ENCODE results near the gene RIPK4. TPM values are rescaled to one million over a fixed set of nuclear protein-coding genes. Genes with fewer than 3 reads are reported as not detected.
A peak's percentile ranks its signal among the peaks of the same experiment; 100 is the strongest.
"Not testable (repeated sequence)": the region's sequence is repeated elsewhere in the genome, so short reads cannot be mapped to it uniquely, and the experiment has no call there.

The RIPK4 gene
- total RNA-seq, 1 donor from 2014 or later: 10.9 TPM

DNA sequence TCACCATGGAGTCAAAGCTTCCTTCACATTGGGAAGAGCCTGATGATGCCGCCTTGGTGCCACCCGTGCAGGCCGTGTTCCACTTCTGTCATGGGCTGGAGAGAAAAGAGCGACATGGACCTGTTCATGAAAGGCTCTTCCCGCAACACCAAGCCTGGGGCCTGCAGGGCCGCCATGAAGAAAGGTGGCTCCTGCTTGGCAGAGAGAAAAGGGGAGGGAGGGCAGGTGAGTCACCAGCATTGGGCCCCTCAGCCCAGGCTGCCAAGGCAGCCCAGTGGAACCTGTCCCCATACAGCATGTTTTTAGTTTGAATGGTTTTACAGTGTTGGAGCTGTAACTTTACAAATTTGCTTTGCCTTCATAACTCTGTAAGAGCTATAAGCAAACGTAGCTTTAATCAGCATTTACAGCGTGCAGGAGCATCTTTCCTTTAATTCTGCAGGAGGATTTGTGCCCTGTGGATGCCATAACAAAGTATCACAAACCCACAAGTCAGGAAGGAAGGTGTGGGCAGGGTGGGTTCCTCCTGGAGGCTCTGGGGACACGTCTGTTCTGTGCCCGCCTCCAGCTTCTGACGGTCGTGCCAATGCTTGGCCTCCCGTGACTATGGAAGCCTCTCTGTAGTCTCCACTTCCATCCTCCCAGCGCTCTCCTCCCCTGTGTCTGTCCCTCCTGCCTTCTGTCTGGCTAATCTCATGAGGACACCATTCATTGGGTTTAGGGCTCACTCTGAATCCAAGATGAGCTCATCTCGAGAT, 49.1 kb downstream of the RIPK4 start:
- H3K4me1 ChIP-seq: no peaks in the 10 kb centered on the region
- TF ChIP-seq, protein P1, sequence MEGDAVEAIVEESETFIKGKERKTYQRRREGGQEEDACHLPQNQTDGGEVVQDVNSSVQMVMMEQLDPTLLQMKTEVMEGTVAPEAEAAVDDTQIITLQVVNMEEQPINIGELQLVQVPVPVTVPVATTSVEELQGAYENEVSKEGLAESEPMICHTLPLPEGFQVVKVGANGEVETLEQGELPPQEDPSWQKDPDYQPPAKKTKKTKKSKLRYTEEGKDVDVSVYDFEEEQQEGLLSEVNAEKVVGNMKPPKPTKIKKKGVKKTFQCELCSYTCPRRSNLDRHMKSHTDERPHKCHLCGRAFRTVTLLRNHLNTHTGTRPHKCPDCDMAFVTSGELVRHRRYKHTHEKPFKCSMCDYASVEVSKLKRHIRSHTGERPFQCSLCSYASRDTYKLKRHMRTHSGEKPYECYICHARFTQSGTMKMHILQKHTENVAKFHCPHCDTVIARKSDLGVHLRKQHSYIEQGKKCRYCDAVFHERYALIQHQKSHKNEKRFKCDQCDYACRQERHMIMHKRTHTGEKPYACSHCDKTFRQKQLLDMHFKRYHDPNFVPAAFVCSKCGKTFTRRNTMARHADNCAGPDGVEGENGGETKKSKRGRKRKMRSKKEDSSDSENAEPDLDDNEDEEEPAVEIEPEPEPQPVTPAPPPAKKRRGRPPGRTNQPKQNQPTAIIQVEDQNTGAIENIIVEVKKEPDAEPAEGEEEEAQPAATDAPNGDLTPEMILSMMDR (IDR thresholded peaks at IDR 0.05): no peak
- no peak overlapping the region for H3K27ac ChIP-seq
- no peaks in the 10 kb centered on the region for H3K9me3 ChIP-seq
- DNase-seq (peak; percentile 68), ATAC-seq (peak; percentile 63)
- intact Hi-C loops (cut with DNase I): no loop called here
- no peaks in the 10 kb centered on the region for H3K36me3 ChIP-seq
- H3K27me3 ChIP-seq: peaks cover 27% of the 10 kb centered on the region
- no peak overlapping the region for H3K4me3 ChIP-seq

DNA sequence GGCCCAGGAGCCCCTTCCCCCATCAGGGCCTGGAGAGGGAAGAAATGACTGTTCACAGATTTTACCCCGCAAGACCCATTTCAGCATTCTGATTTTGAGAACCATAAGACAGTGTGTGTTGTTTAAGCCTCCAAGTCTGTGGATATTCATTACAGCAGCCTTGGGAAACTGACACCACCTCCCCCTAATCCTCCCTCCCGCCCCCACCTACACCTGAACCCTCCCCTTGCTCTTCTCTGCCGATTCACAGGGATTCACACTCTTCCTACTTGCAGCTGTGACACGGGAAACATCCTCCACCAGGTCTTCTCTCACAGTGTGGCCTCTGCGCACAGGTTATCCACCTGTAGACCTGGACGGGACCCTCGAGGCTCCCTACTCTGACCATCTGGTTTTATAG, 50.1 kb downstream of the RIPK4 start:
- Histone ChIP-seq H3K4me3 (no peak overlapping the region), H3K4me1 (no peaks in the 10 kb centered on the region), H3K27me3 (peaks cover 35% of the 10 kb centered on the region), H3K27ac (no peak overlapping the region), H3K9me3 (no peaks in the 10 kb centered on the region), H3K36me3 (no peaks in the 10 kb centered on the region)
- DNase-seq: no peak
- ATAC-seq: no peak
- TF ChIP-seq, protein P1 (IDR thresholded peaks at IDR 0.05): no peak
- intact Hi-C loops (cut with DNase I): no loop called here

DNA sequence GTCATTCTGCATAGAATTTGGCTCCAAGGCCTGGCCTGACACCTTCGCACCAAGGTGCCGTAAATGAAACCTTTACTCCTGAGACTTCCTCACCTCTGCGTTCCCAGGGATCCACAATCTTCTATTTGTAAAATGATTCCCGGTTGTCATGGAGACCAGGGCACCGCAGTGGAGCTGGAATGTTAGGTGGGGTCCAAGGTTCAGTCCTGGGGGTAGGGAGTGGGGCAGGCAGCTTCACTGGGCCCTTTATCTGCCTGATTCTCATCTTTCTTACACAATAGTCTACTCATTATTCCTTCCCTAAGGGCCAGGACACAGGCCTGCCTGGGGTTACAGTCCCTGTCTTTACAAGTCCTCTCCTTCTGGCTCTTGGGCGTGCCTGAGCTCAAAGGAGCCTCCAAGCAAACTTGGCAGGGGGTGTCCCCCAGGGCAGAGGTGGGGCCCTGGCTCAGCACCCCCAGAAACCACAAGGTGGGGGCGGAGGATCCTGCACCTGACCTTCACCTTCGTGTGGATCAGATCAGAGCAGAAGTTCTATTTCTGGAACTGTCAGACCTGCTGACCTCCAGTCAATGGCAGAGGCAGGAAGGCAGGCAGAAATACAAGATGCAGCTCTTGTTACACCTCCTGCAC, 51.1 kb downstream of the RIPK4 start:
- ATAC-seq: no peak
- TF ChIP-seq, protein P1 (IDR thresholded peaks at IDR 0.05): no peak
- Histone ChIP-seq H3K9me3 (no peaks in the 10 kb centered on the region), H3K4me3 (no peak overlapping the region), H3K36me3 (no peaks in the 10 kb centered on the region), H3K27me3 (peaks cover 41% of the 10 kb centered on the region), H3K4me1 (no peaks in the 10 kb centered on the region), H3K27ac (no peak overlapping the region)
- intact Hi-C loops (cut with DNase I): no loop called here
- peak; percentile 32 for DNase-seq

DNA sequence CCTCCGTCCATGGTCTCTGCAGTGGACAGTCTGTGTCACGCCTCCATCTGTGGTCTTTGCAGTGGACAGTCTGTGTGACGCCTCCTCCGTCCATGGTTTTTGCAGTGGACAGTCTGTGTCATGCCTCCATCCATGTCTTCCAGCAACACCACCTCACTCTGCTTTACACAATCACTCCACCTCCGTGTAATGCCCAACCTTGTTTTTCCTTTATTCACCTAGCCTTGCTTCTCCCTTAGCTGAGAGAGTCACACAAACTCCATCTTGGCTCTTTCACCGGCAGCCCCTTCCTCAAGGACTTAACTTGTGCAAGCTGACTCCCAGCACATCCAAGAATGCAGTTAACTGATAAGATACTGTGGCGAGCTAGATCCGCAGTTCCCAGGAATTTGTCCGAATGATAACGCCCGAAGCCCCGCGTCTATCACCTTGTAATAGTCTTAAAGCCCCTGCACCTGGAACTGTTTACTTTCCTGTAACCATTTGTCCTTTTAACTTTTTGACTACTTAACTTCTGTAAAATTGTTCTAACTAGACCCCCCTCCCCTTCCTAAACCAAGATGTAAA, 52.5 kb downstream of the RIPK4 start:
- DNase-seq; H3K36me3 ChIP-seq; ATAC-seq; intact Hi-C loops (cut with DNase I); H3K4me3 ChIP-seq; H3K4me1 ChIP-seq; H3K27ac ChIP-seq; H3K9me3 ChIP-seq: not testable (repeated sequence)
- H3K27me3 ChIP-seq: peaks cover 41% of the 10 kb centered on the region

DNA sequence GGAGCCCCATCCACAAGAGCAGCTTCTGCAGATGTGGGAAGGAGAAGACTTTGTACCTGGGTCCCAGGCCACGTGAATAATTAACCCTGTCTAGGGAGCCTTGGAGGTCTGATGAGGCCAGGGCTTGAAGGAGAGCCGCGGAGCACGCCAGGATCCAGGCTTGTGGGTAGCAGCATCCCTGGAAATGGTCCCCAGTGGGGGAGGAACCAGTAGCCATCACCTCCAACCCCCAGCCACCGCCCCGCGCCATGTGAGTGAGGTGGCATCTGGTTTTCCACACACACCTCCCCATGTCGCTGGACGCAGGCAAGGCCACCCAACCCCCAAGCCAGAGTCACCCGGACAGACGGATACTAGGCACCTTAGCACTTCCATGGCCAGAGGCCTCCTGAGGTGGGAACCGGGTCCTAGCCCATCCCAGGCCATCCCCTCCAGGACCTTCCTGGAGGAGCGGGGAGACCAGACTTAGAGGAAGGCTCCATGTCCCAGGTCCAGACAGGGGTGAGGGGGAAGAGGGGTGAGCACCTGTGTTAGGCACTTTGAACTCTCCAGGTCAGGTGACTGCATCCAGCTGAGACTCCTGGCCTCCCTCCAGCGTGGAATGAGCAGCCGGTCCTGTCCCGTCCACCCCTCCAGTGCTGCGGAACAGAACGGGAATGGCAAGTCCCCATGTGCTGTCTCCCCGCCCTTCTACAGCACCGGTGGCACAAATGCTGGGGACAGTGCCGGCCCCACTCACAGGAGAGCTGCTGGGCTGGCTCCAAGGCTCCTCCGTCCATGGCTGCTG, 53.2 kb downstream of the RIPK4 start:
- H3K27ac ChIP-seq: no peak overlapping the region

More for the DNA sequence above, 53.2 kb downstream of the RIPK4 start:
- H3K27me3 ChIP-seq: peaks cover 41% of the 10 kb centered on the region
- DNase-seq: peak; percentile 58
- TF ChIP-seq, protein P1 (IDR thresholded peaks at IDR 0.05): no peak
- H3K4me1 ChIP-seq: no peaks in the 10 kb centered on the region
- no peaks in the 10 kb centered on the region for H3K9me3 ChIP-seq
- intact Hi-C loops (cut with DNase I): no loop called here
- no peak overlapping the region for H3K4me3 ChIP-seq
- H3K36me3 ChIP-seq: no peaks in the 10 kb centered on the region
- peak; percentile 8 for ATAC-seq
